GM19463 (cell line): ENCODE measurements around the gene ROCK2.

Experiments used
- ATAC-seq: cut with Tn5 transposase; IDR thresholded peaks from one replicate; pipeline ENCODE4 v1.9.1; 2021; ENCODE audit warnings: mild to moderate bottlenecking, moderate library complexity; ENCODE audit not compliant: unreplicated experiment

The ROCK2 gene

GRCh38 chr2:11132036-11132671, 212.3 kb downstream of the ROCK2 start:
- no peak for ATAC-seq

GRCh38 chr2:11131166-11131920, 213.1 kb downstream of the ROCK2 start:
- ATAC-seq, result no peak
